ENCODE data around the gene CKB. TPM values are rescaled to one million over a fixed set of nuclear protein-coding genes. Genes with fewer than 3 reads are reported as not detected.

CKB gene
- total and polyA plus RNA-seq, 2 donors (not counting 1 experiment from before 2014, with no cell fraction given): 3.1 to 4.7 TPM

DNA sequence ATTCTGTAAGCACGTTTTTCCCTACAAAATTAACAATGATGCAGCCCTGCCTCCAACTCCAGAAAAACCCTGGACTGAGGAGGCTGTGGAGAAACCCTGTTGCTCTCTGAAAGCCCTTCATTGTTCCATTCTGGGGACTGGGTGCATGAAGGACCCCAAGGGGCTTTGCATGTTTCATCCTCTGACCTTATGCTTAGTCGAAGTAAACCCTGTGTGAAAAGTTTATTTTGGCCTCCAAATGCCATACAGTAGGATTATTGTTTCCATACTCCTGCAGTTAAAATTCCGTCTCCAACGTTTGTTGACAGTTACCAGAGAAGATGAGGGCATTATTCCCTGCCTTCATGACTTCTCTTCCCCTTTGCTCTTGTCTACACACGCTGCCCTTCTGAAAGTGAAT lies 46.0 kb downstream of the CKB start:
- no peak for TF ChIP-seq EZH2 (IDR thresholded peaks at IDR 0.05; ENCODE audit: borderline replicate concordance, insufficient read depth, low read depth, low read length, poor library complexity, severe bottlenecking)
- ATAC-seq (ENCODE audit: low read depth) (no peak), DNase-seq (no peak)
- H3K27me3 ChIP-seq (replicated peaks in 1 of 4; ENCODE audit: control extremely low read depth in 1 of 4, control insufficient read depth in 3 of 4, insufficient read depth in 4 of 4, low read length in 3 of 4): no peaks in the 10 kb centered on the region
- ChIA-PET POLR2A (no interaction called here), CTCF (interaction anchor here (0.6 kb wide), 1 partner anchor 446 kb away, joined by 3 read pairs; no protein-coding TSS in a partner anchor)
- intact Hi-C loops (cut with micrococcal nuclease): no loop called here
- Mint-ChIP-seq H3K9me3 (ENCODE audit: insufficient read depth) (no peaks in the 10 kb centered on the region), H3K4me1 (peaks cover 16% of the 10 kb centered on the region), H3K4me3 (no peak overlapping the region), H3K27ac (no peak overlapping the region), H3K27me3 (no peaks in the 10 kb centered on the region)
- peaks cover 17 to 18% of the 10 kb centered on the region in 2 donors for H3K4me1 ChIP-seq (ENCODE audit: control insufficient read depth in 2 of 2, insufficient read depth in 2 of 2, low read length in 2 of 2)
- no peak overlapping the region for H2AFZ ChIP-seq (ENCODE audit: insufficient read depth, low read depth, low read length, poor library complexity, severe bottlenecking)
- no peaks in the 10 kb centered on the region for H3K79me2 ChIP-seq (ENCODE audit: control insufficient read depth, insufficient read depth, low read length)
- peaks cover 3 to 46% of the 10 kb centered on the region in 2 experiments for H3K36me3 ChIP-seq (replicated peaks in 1 of 2; ENCODE audit: control extremely low read depth in 1 of 2, control insufficient read depth in 1 of 2, extremely low read depth in 1 of 2, insufficient read depth in 2 of 2, low read length in 1 of 2)
- H3K27ac ChIP-seq (ENCODE audit: low read length in 2 of 2): no peak overlapping the region
- no peaks in the 10 kb centered on the region for H4K20me1 ChIP-seq (ENCODE audit: control insufficient read depth, insufficient read depth, low read length, poor library complexity, severe bottlenecking)
- no peak overlapping the region for H3K4me2 ChIP-seq (replicated peaks; ENCODE audit: low read depth, low read length, poor library complexity, severe bottlenecking)
- no CpG with 5 or more reads among the region's 5 CpGs for WGBS (ENCODE audit: insufficient coverage)
- H3K4me3 ChIP-seq (ENCODE audit: control extremely low read depth in 1 of 5, extremely low read depth in 1 of 5, insufficient read depth in 1 of 5, low read depth in 2 of 5, low read length in 4 of 5): no peak overlapping the region
- H3K9ac ChIP-seq (ENCODE audit: low read length): no peak overlapping the region
- no peaks in the 10 kb centered on the region for H3K9me3 ChIP-seq (ENCODE audit: control extremely low read depth in 1 of 3, control insufficient read depth in 2 of 3, insufficient read depth in 1 of 3, low read length in 2 of 3)

DNA sequence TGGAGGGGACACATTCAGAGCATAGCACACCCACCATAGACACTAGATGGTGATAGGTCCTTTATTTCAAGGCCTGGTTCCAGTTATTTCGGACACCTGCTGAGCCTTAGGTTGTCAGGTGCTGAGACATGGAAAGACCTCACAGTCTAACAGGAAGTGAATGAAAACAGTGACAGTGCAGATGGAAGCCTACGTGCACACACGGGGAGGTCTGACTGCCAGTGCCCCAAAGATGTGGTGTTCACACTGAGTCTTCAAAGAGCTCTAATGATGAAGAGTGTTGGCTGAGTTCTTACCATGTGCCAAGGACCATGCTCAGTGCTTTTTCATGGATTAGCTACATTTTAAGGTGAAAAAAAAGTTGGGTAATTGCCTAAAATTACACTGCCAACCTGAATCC lies 46.6 kb downstream of the CKB start:
- POLR2A ChIA-PET: no interaction called here
- Histone ChIP-seq H3K4me1 (ENCODE audit: control insufficient read depth in 2 of 2, insufficient read depth in 2 of 2, low read length in 2 of 2) (peaks cover 13 to 14% of the 10 kb centered on the region in 2 donors), H3K27ac (ENCODE audit: low read length in 2 of 2) (no peak overlapping the region), H3K79me2 (ENCODE audit: control insufficient read depth, insufficient read depth, low read length) (no peaks in the 10 kb centered on the region), H3K4me2 (replicated peaks; ENCODE audit: low read depth, low read length, poor library complexity, severe bottlenecking) (no peak overlapping the region), H4K20me1 (ENCODE audit: control insufficient read depth, insufficient read depth, low read length, poor library complexity, severe bottlenecking) (no peaks in the 10 kb centered on the region), H2AFZ (ENCODE audit: insufficient read depth, low read depth, low read length, poor library complexity, severe bottlenecking) (no peak overlapping the region), H3K9me3 (ENCODE audit: control extremely low read depth in 1 of 3, control insufficient read depth in 2 of 3, insufficient read depth in 1 of 3, low read length in 2 of 3) (no peaks in the 10 kb centered on the region), H3K9ac (ENCODE audit: low read length) (no peak overlapping the region), H3K36me3 (replicated peaks in 1 of 2; ENCODE audit: control extremely low read depth in 1 of 2, control insufficient read depth in 1 of 2, extremely low read depth in 1 of 2, insufficient read depth in 2 of 2, low read length in 1 of 2) (peaks cover 0 to 45% of the 10 kb centered on the region in 2 experiments), H3K4me3 (ENCODE audit: control extremely low read depth in 1 of 5, extremely low read depth in 1 of 5, insufficient read depth in 1 of 5, low read depth in 2 of 5, low read length in 4 of 5) (no peak overlapping the region), H3K27me3 (replicated peaks in 1 of 4; ENCODE audit: control extremely low read depth in 1 of 4, control insufficient read depth in 3 of 4, insufficient read depth in 4 of 4, low read length in 3 of 4) (no peaks in the 10 kb centered on the region)
- H3K27me3 Mint-ChIP-seq: no peaks in the 10 kb centered on the region
- no peak overlapping the region for H3K27ac Mint-ChIP-seq
- CTCF ChIA-PET: interaction anchor here (0.7 kb wide), 1 partner anchor 403 kb away, joined by 4 read pairs; no protein-coding TSS in a partner anchor
- TF ChIP-seq EZH2 (IDR thresholded peaks at IDR 0.05; ENCODE audit: borderline replicate concordance, insufficient read depth, low read depth, low read length, poor library complexity, severe bottlenecking): no peak
- TF ChIP-seq, protein P1, sequence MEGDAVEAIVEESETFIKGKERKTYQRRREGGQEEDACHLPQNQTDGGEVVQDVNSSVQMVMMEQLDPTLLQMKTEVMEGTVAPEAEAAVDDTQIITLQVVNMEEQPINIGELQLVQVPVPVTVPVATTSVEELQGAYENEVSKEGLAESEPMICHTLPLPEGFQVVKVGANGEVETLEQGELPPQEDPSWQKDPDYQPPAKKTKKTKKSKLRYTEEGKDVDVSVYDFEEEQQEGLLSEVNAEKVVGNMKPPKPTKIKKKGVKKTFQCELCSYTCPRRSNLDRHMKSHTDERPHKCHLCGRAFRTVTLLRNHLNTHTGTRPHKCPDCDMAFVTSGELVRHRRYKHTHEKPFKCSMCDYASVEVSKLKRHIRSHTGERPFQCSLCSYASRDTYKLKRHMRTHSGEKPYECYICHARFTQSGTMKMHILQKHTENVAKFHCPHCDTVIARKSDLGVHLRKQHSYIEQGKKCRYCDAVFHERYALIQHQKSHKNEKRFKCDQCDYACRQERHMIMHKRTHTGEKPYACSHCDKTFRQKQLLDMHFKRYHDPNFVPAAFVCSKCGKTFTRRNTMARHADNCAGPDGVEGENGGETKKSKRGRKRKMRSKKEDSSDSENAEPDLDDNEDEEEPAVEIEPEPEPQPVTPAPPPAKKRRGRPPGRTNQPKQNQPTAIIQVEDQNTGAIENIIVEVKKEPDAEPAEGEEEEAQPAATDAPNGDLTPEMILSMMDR (IDR thresholded peaks at IDR 0.05): no peak
- 100% methylated on average over 3 of the region's 3 CpGs for WGBS (ENCODE audit: insufficient coverage)
- peaks cover 11% of the 10 kb centered on the region for H3K4me1 Mint-ChIP-seq
- ATAC-seq (ENCODE audit: low read depth) (no peak), DNase-seq (no peak)
- intact Hi-C loops (cut with micrococcal nuclease): no loop called here
- H3K9me3 Mint-ChIP-seq (ENCODE audit: insufficient read depth): no peaks in the 10 kb centered on the region
- no peak overlapping the region for H3K4me3 Mint-ChIP-seq
